Measurements from ENCODE around the gene GOLGA1.
"Not testable (repeated sequence)": the region's sequence is repeated elsewhere in the genome, so short reads cannot be mapped to it uniquely, and the experiment has no call there.

GOLGA1 gene

GRCh38 chr9:124940894-124941678 is at the start of gene GOLGA1:
GOLGA1 (minus strand) TSS chr9:124941083; CDS start chr9:124938711, 2,372 bp downstream.
- peak; percentile 78 for DNase-seq (ENCODE audit: low read depth)
- H3K4me3 ChIP-seq (ENCODE audit: low read depth, low read length), result peak within 1 kb of the TSS; percentile 82

GRCh38 chr9:124983698-124984097 is 42.8 kb upstream of the GOLGA1 start:
- no peak for DNase-seq (ENCODE audit: low read depth)
- no peak overlapping the region for H3K4me3 ChIP-seq (ENCODE audit: low read depth, low read length)

GRCh38 chr9:124980431-124980830 is 39.5 kb upstream of the GOLGA1 start:
- no peak for DNase-seq (ENCODE audit: low read depth)
- H3K4me3 ChIP-seq (ENCODE audit: low read depth, low read length), result no peak overlapping the region

GRCh38 chr9:124975131-124975530 is 34.2 kb upstream of the GOLGA1 start:
- H3K4me3 ChIP-seq (ENCODE audit: low read depth, low read length), result no peak overlapping the region
- DNase-seq (ENCODE audit: low read depth), result no peak

- H3K4me3 ChIP-seq (ENCODE audit: low read depth, low read length), result no peak overlapping the region
- DNase-seq (ENCODE audit: low read depth), result no peak
These were observed 32.9 kb upstream of the GOLGA1 start for GRCh38 chr9:124973807-124974206.

GRCh38 chr9:124972241-124972770 is 31.4 kb upstream of the GOLGA1 start:
- no peak overlapping the region for H3K4me3 ChIP-seq (ENCODE audit: low read depth, low read length)
- no peak for DNase-seq (ENCODE audit: low read depth)

- H3K4me3 ChIP-seq (ENCODE audit: low read depth, low read length), result no peak overlapping the region
- no peak for DNase-seq (ENCODE audit: low read depth)
These were observed 28.5 kb upstream of the GOLGA1 start for GRCh38 chr9:124969401-124969800.

GRCh38 chr9:124968238-124968637 is 27.4 kb upstream of the GOLGA1 start:
- no peak for DNase-seq (ENCODE audit: low read depth)
- no peak overlapping the region for H3K4me3 ChIP-seq (ENCODE audit: low read depth, low read length)

GRCh38 chr9:124965775-124966568 is 25.1 kb upstream of the GOLGA1 start:
- DNase-seq (ENCODE audit: low read depth), result not testable (repeated sequence)

GRCh38 chr9:124964604-124965003 is 23.7 kb upstream of the GOLGA1 start:
- DNase-seq (ENCODE audit: low read depth), result no peak
- H3K4me3 ChIP-seq (ENCODE audit: low read depth, low read length), result no peak overlapping the region

More at GRCh38 chr9:124965775-124966568, 25.1 kb upstream of the GOLGA1 start:
- H3K4me3 ChIP-seq (ENCODE audit: low read depth, low read length), result not testable (repeated sequence)

- DNase-seq (ENCODE audit: low read depth), result no peak
- H3K4me3 ChIP-seq (ENCODE audit: low read depth, low read length), result no peak overlapping the region
These were observed 23.2 kb upstream of the GOLGA1 start for GRCh38 chr9:124964056-124964455.

- H3K4me3 ChIP-seq (ENCODE audit: low read depth, low read length), result no peak overlapping the region
- no peak for DNase-seq (ENCODE audit: low read depth)
These were observed 19.5 kb upstream of the GOLGA1 start for GRCh38 chr9:124960409-124960752.

GRCh38 chr9:124959671-124960408 is 19.0 kb upstream of the GOLGA1 start:
- H3K4me3 ChIP-seq (ENCODE audit: low read depth, low read length); DNase-seq (ENCODE audit: low read depth): not testable (repeated sequence)

GRCh38 chr9:124954255-124954654 is 13.4 kb upstream of the GOLGA1 start:
- no peak overlapping the region for H3K4me3 ChIP-seq (ENCODE audit: low read depth, low read length)
- no peak for DNase-seq (ENCODE audit: low read depth)

- DNase-seq (ENCODE audit: low read depth), result no peak
- no peak overlapping the region for H3K4me3 ChIP-seq (ENCODE audit: low read depth, low read length)
These were observed 9.3 kb upstream of the GOLGA1 start for GRCh38 chr9:124950050-124950718.

- no peak for DNase-seq (ENCODE audit: low read depth)
- H3K4me3 ChIP-seq (ENCODE audit: low read depth, low read length), result no peak overlapping the region
These were observed 8.5 kb upstream of the GOLGA1 start for GRCh38 chr9:124949387-124949786.

GRCh38 chr9:124947727-124948391 is 7.0 kb upstream of the GOLGA1 start:
- DNase-seq (ENCODE audit: low read depth), result no peak
- H3K4me3 ChIP-seq (ENCODE audit: low read depth, low read length), result no peak overlapping the region

GRCh38 chr9:124946167-124946566 is 5.3 kb upstream of the GOLGA1 start:
- H3K4me3 ChIP-seq (ENCODE audit: low read depth, low read length), result no peak overlapping the region
- DNase-seq (ENCODE audit: low read depth), result no peak

All from skeletal muscle cell (primary cell).